ENCODE results near the gene CNTNAP2. TPM values are rescaled to one million over a fixed set of nuclear protein-coding genes. Genes with fewer than 3 reads are reported as not detected.

CNTNAP2 gene
- total and polyA plus RNA-seq, 2 of the 8 experiments (the other 6 are each of a cell fraction or from before 2014, with no cell fraction given), result 27.9 to 71.0 TPM

DNA sequence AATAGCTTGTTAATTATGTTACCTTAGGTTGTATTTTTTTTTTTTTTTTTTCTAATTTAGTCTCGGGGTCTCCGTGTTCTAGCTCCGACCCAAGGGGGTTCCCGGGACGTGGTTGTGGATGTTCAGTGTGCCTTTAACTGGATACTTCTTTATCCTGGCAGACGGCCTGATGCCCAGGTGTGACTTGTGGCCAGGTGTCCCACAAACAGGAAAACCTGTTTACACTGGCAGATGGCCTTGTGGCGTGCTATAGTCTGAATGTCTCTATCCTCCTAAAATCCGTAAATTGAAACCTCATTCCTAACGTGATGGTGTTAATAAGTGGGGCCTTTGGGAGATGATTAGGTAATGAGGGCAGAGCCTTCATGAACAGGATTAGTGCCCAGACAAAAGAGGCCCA is 1927.6 kb downstream of the CNTNAP2 start (continued):
- TF ChIP-seq PHF8 (conservative IDR thresholded peaks at IDR 0.05; ENCODE audit: low read depth, low read length), result no peak
- no peak for TF ChIP-seq POLR2AphosphoS5 (IDR thresholded peaks at IDR 0.05; ENCODE audit: low read depth, low read length)
- TF ChIP-seq ATF2 (IDR thresholded peaks at IDR 0.05; ENCODE audit: low read length), result no peak
